ENCODE results near the gene PPIL1. TPM values are rescaled to one million over a fixed set of nuclear protein-coding genes. Genes with fewer than 3 reads are reported as not detected.

Gene PPIL1
- total RNA-seq, 1 donor from 2014 or later, result 49.5 TPM

DNA sequence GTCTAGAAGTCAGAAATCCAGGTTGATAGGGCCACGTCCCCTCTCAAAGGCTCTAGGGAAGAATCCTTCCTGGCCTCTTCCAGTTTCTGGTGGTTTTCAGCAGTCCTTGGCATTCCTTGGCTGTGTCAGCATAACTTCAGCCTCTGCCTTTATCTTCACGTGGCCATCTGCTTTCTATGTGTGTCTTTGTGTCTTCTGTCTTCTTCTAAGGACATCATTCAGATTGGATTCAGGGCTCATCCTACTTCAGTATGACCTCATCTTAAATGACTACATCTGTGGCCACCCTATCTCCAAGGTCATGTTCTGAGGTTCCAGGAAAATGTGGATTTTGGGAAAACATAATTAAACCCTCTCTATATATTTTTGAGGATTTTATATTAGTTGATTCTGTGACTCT is 34.1 kb upstream of the PPIL1 start:
- Histone ChIP-seq H3K4me3 (ENCODE audit: low read depth, low read length) (no peak overlapping the region), H3K36me3 (ENCODE audit: control insufficient read depth, insufficient read depth, low read length) (peaks cover 1% of the 10 kb centered on the region), H3K27me3 (ENCODE audit: control insufficient read depth, insufficient read depth, low read length) (no peaks in the 10 kb centered on the region)
- no peak for DNase-seq (ENCODE audit: low read depth)
- TF ChIP-seq CTCF (IDR thresholded peaks at IDR 0.05; ENCODE audit: insufficient read depth, low read length, poor library complexity, severe bottlenecking), result no peak

DNA sequence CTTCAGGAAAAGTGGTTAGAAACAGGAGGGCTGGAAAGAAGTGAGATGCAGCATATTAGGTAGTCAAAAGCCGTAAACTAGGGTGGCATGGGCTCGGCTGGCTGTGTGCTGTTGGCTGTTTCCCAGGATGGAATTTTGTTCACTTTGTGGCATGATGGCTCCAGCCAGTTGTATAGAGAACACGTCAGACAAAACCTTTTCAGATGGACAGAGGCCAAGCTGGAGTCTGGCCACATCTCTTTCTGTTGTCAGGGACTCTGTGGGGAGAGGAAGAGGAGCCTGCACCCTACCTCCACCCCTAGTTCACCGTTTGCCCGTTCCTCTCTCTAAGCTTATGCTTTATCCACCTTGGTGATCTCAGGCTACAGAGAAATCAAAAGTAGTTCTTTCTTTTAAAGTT is 33.2 kb upstream of the PPIL1 start:
- DNase-seq (ENCODE audit: low read depth), result no peak
- H3K36me3 ChIP-seq (ENCODE audit: control insufficient read depth, insufficient read depth, low read length), result peaks cover 1% of the 10 kb centered on the region

GRCh38 chr6:36906539-36907325 is 32.1 kb upstream of the PPIL1 start:
- no peak for TF ChIP-seq CTCF (IDR thresholded peaks at IDR 0.05; ENCODE audit: insufficient read depth, low read length, poor library complexity, severe bottlenecking)
- Histone ChIP-seq H3K36me3 (ENCODE audit: control insufficient read depth, insufficient read depth, low read length) (peaks cover 1% of the 10 kb centered on the region), H3K27me3 (ENCODE audit: control insufficient read depth, insufficient read depth, low read length) (no peaks in the 10 kb centered on the region), H3K4me3 (ENCODE audit: low read depth, low read length) (no peak overlapping the region)
- no peak for DNase-seq (ENCODE audit: low read depth)

More for the DNA sequence above, 33.2 kb upstream of the PPIL1 start:
- Histone ChIP-seq H3K4me3 (ENCODE audit: low read depth, low read length) (no peak overlapping the region), H3K27me3 (ENCODE audit: control insufficient read depth, insufficient read depth, low read length) (no peaks in the 10 kb centered on the region)
- TF ChIP-seq CTCF (IDR thresholded peaks at IDR 0.05; ENCODE audit: insufficient read depth, low read length, poor library complexity, severe bottlenecking), result no peak

GRCh38 chr6:36904851-36905393 is 30.3 kb upstream of the PPIL1 start:
- no peak for TF ChIP-seq CTCF (IDR thresholded peaks at IDR 0.05; ENCODE audit: insufficient read depth, low read length, poor library complexity, severe bottlenecking)
- Histone ChIP-seq H3K4me3 (ENCODE audit: low read depth, low read length) (no peak overlapping the region), H3K36me3 (ENCODE audit: control insufficient read depth, insufficient read depth, low read length) (peaks cover 1% of the 10 kb centered on the region), H3K27me3 (ENCODE audit: control insufficient read depth, insufficient read depth, low read length) (no peaks in the 10 kb centered on the region)
- no peak for DNase-seq (ENCODE audit: low read depth)

DNA sequence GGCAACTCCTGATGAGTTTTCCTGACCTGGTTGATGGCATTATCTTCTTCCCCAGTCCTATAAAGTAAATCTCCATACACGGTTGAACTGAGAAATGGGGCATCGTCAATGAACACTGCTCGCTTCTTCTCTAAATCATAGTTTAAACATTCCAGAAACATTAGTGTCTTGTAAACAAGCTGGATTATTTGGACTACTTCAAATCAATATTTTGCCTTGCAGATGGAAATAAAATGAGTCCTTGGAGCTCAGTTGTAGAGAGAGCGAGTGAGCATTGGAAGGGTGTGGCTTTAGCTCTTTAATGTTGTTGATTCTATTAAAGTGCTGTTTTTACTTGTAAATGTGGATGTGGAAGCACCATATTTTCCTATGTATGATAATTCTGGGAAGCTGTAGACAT is 29.5 kb upstream of the PPIL1 start:
- no peak for DNase-seq (ENCODE audit: low read depth)
- no peaks in the 10 kb centered on the region for H3K27me3 ChIP-seq (ENCODE audit: control insufficient read depth, insufficient read depth, low read length)
- H3K36me3 ChIP-seq (ENCODE audit: control insufficient read depth, insufficient read depth, low read length), result peaks cover 1% of the 10 kb centered on the region
- H3K4me3 ChIP-seq (ENCODE audit: low read depth, low read length), result no peak overlapping the region
- TF ChIP-seq CTCF (IDR thresholded peaks at IDR 0.05; ENCODE audit: insufficient read depth, low read length, poor library complexity, severe bottlenecking), result no peak

Data from kidney epithelial cell (primary cell).